SHP77 (cell line): ENCODE measurements around the gene DNAJB11.

ENCODE experiments used
- DNase-seq, 2 experiments: peaks; one replicate each; lab custom pipeline; 2025; lab: John Stamatoyannopoulos, UW

The DNAJB11 gene

GRCh38 chr3:186596568-186597287 is 26.2 kb downstream of the DNAJB11 start:
- no peak for DNase-seq

GRCh38 chr3:186598108-186598784 is 27.7 kb downstream of the DNAJB11 start:
- DNase-seq, result no peak

- no peak for DNase-seq
Observed at GRCh38 chr3:186598794-186599141, 28.2 kb downstream of the DNAJB11 start.

GRCh38 chr3:186599142-186599784 is 28.7 kb downstream of the DNAJB11 start:
- no peak for DNase-seq

- no peak for DNase-seq
Observed at GRCh38 chr3:186599785-186600166, 29.3 kb downstream of the DNAJB11 start.

- DNase-seq, result no peak
Observed at GRCh38 chr3:186600896-186601295, 30.4 kb downstream of the DNAJB11 start.

GRCh38 chr3:186603159-186603558 is 32.6 kb downstream of the DNAJB11 start:
- DNase-seq, result no peak

- DNase-seq, result no peak
Observed at GRCh38 chr3:186605078-186605477, 34.6 kb downstream of the DNAJB11 start.

- no peak for DNase-seq
Observed at GRCh38 chr3:186605561-186606545, 35.3 kb downstream of the DNAJB11 start.

GRCh38 chr3:186608624-186609215 is 38.2 kb downstream of the DNAJB11 start:
- DNase-seq, result no peak

GRCh38 chr3:186609247-186609868 is 38.8 kb downstream of the DNAJB11 start:
- DNase-seq, result no peak

GRCh38 chr3:186612065-186612464 is 41.5 kb downstream of the DNAJB11 start:
- DNase-seq, result no peak

- DNase-seq, result no peak
Observed at GRCh38 chr3:186612721-186613636, 42.5 kb downstream of the DNAJB11 start, which contains the start of gene AHSG. AHSG (plus strand) TSS chr3:186613060; CDS start chr3:186613142, 82 bp downstream.

GRCh38 chr3:186613637-186614265 is 43.2 kb downstream of the DNAJB11 start:
- DNase-seq, result no peak

- no peak for DNase-seq
Observed at GRCh38 chr3:186614266-186614596, 43.7 kb downstream of the DNAJB11 start.

GRCh38 chr3:186614597-186615483 is 44.3 kb downstream of the DNAJB11 start:
- peak; percentile 20 to 57 for DNase-seq

- DNase-seq, result no peak
Observed at GRCh38 chr3:186616299-186616617, 45.7 kb downstream of the DNAJB11 start.

GRCh38 chr3:186617036-186617946 is 46.8 kb downstream of the DNAJB11 start:
- DNase-seq, result peak in 1 of 2 experiments; percentile 75
